Esophagus muscularis mucosa (tissue), 4 donors: ENCODE data around the gene CRYGN.

Experiments
- CTCF ChIP-seq, 3 experiments: fragments of 200-600 bp in 2 of 3; fragments of 450-650 bp in 1 of 3; sonication (generic) in 2 of 3; IDR thresholded peaks; one replicate each; pipeline ENCODE4 v1.5.1; 2017 to 2019; ENCODE audit warnings: antibody characterized with exemption in 3 of 3, mild to moderate bottlenecking in 2 of 3, moderate library complexity in 1 of 3
- EP300 ChIP-seq: sonication (generic); formaldehyde crosslinking; IDR thresholded peaks from one replicate; pipeline ENCODE4 v1.6.1; 2017; ENCODE audit warnings: antibody characterized with exemption
- POLR2A ChIP-seq: fragments of 450-650 bp; IDR thresholded peaks from one replicate; pipeline ENCODE4 v1.6.1; 2017; ENCODE audit warnings: antibody characterized with exemption, moderate library complexity, mild to moderate bottlenecking, low read depth
- POLR2AphosphoS5 ChIP-seq, 2 donors: sonication (generic); formaldehyde crosslinking; IDR thresholded peaks; one replicate each; pipeline ENCODE4 v1.6.1; 2017; ENCODE audit warnings: antibody characterized with exemption in 2 of 2

GRCh38 chr7:151410405-151411390, 29.2 kb downstream of the CRYGN start:
- no peak for TF ChIP-seq POLR2A
- no peak for TF ChIP-seq CTCF (IDR thresholded peaks at IDR 0.05)
- no peak for TF ChIP-seq POLR2AphosphoS5 (IDR thresholded peaks at IDR 0.05)
- no peak for TF ChIP-seq EP300
